GM12878 (cell line): ENCODE results near the gene NAP1L4. TPM values are rescaled to one million over a fixed set of nuclear protein-coding genes. Genes with fewer than 3 reads are reported as not detected.

Experiments
- ATAC-seq: fragments of 200-7000 bp; cut with Tn5 transposase; 3 replicates; pipeline ENCODE4 v1.9.1; 2020; ENCODE audit warnings: mild to moderate bottlenecking, moderate library complexity
- BruUV-seq: library from RNA; stranded (reverse); fragments of 400-500 nt; replicated peaks from 2 replicates; lab custom pipeline; 2021; lab: Mats Ljungman, UMichigan
- CTCF ChIA-PET: fragments of 300-600 bp; sonication (Branson Sonifier 250); formaldehyde crosslinking; extraction: SDS; loops from one replicate; lab custom pipeline; 2021; ENCODE audit warnings: inconsistent platforms; lab: Yijun Ruan, JAX
- POLR2A ChIA-PET: fragments of 350-600 bp; formaldehyde crosslinking; extraction: SDS; loops from one replicate; lab custom pipeline; 2021; ENCODE audit warnings: inconsistent platforms; lab: Charles Lee
- RAD21 ChIA-PET: fragments of 300-600 bp; sonication (Branson Sonifier 250); formaldehyde crosslinking; loops from one replicate; lab custom pipeline; 2023; ENCODE audit warnings: antibody characterized with exemption; ENCODE audit not compliant: unreplicated experiment; lab: Charles Lee
- SMC1A ChIA-PET: fragments of 300-600 bp; sonication (Branson Sonifier 250); formaldehyde crosslinking; loops from one replicate; lab custom pipeline; 2023; ENCODE audit not compliant: unreplicated experiment, uncharacterized antibody; lab: Charles Lee
- DNase-seq: peaks from one replicate; pipeline ENCODE4 v3.0.0-alpha.2; 2011; ENCODE audit warnings: low read depth, low spot score
- FAIRE-seq: peaks from 3 replicates; lab custom pipeline; 2011; peaks lifted over from hg19 to GRCh38; lab: Jason Lieb, UNC
- H2AFZ ChIP-seq: 2 replicates; pipeline ENCODE4 v1.6.0; 2011; ENCODE audit warnings: low read depth, low read length, control low read depth; ENCODE audit not compliant: control insufficient read depth
- H3K27ac ChIP-seq: 2 replicates; pipeline ENCODE4 v1.5.1; 2011; ENCODE audit warnings: control low read depth; ENCODE audit not compliant: control insufficient read depth, insufficient read depth
- H3K27me3 ChIP-seq, 2 experiments: replicated peaks in 1 of 2; 2 replicates each; pipeline versions ENCODE4 v1.6.0 to v1.6.1; 2011; ENCODE audit warnings: low read length in 1 of 2; ENCODE audit not compliant: control insufficient read depth in 2 of 2, insufficient read depth in 2 of 2
- H3K36me3 ChIP-seq, 2 experiments: 2 replicates each; pipeline ENCODE4 v1.5.1; 2011; ENCODE audit warnings: low read length in 1 of 2; ENCODE audit not compliant: control insufficient read depth in 2 of 2, insufficient read depth in 2 of 2
- H3K4me1 ChIP-seq: 2 replicates; pipeline ENCODE4 v1.6.1; 2011; ENCODE audit warnings: mild to moderate bottlenecking, low read length, moderate library complexity, mixed read lengths; ENCODE audit not compliant: control insufficient read depth, insufficient read depth
- H3K4me2 ChIP-seq: 2 replicates; pipeline ENCODE4 v1.6.0; 2011; ENCODE audit warnings: control low read depth; ENCODE audit not compliant: control insufficient read depth, insufficient read depth
- H3K4me3 ChIP-seq: fragments of 200-600 bp; sonication (generic); 2 replicates; pipeline ENCODE4 v1.5.1; 2016
- H3K79me2 ChIP-seq: 2 replicates; pipeline ENCODE4 v1.6.0; 2011; ENCODE audit warnings: low read length; ENCODE audit not compliant: control insufficient read depth, insufficient read depth
- H3K9ac ChIP-seq: 2 replicates; pipeline ENCODE4 v1.8.0; 2011; ENCODE audit warnings: low read length, control low read depth, mixed read lengths; ENCODE audit not compliant: control insufficient read depth, insufficient read depth
- H3K9me3 ChIP-seq: replicated peaks from 3 replicates; pipeline ENCODE4 v1.5.1; 2011; ENCODE audit warnings: mild to moderate bottlenecking, low read length; ENCODE audit not compliant: control insufficient read depth, insufficient read depth
- H4K20me1 ChIP-seq: 2 replicates; pipeline ENCODE4 v1.6.0; 2011; ENCODE audit not compliant: control insufficient read depth, insufficient read depth
- HCFC1 ChIP-seq: fragments of 150-350 bp; IDR thresholded peaks from 2 replicates; pipeline ENCODE4 v1.6.1; 2014; ENCODE audit warnings: low read length
- IRF3 ChIP-seq: fragments of 450-650 bp; IDR thresholded peaks from 2 replicates; pipeline ENCODE4 v1.6.1; 2014; ENCODE audit warnings: mild to moderate bottlenecking
- PBX3 ChIP-seq: IDR thresholded peaks from 2 replicates; pipeline ENCODE4 v1.6.1; 2011; ENCODE audit warnings: mild to moderate bottlenecking, low read depth, low read length, moderate library complexity; ENCODE audit not compliant: insufficient replicate concordance
- PML ChIP-seq: IDR thresholded peaks from 2 replicates; pipeline ENCODE4 v1.6.1; 2012; ENCODE audit warnings: low read length, inconsistent platforms
- PRDM15 ChIP-seq: fragments of 450-650 bp; formaldehyde crosslinking; IDR thresholded peaks from 2 replicates; pipeline ENCODE4 v1.4.0; 2020; ENCODE audit warnings: mild to moderate bottlenecking, moderate library complexity
- RUNX3 ChIP-seq: IDR thresholded peaks from 2 replicates; pipeline ENCODE4 v1.6.1; 2012; ENCODE audit warnings: low read length, inconsistent platforms
- SREBF1 ChIP-seq: IDR thresholded peaks from 2 replicates; pipeline ENCODE4 v1.6.1; 2012; ENCODE audit warnings: mild to moderate bottlenecking, low read length
- ZBTB4 ChIP-seq: fragments of 450-650 bp; formaldehyde crosslinking; IDR thresholded peaks from 2 replicates; pipeline ENCODE4 v1.4.0; 2022; ENCODE audit warnings: mild to moderate bottlenecking, moderate library complexity
- WGBS: methylation state at CpG from one replicate; pipeline ENCODE4 v1.1.6; 2016; ENCODE audit warnings: low lambda C conversion rate; ENCODE audit not compliant: insufficient replicate concordance, insufficient coverage; ENCODE audit errors: missing lambda C conversion rate; 5-methylcytosine and 5-hydroxymethylcytosine counted together
- in situ Hi-C: fragments of 300-500 bp; cut with MboI; formaldehyde crosslinking; loops from 9 replicates; pipeline ENCODE4 v1.14.3; 2018; ENCODE audit warnings: mixed read lengths
- intact Hi-C: fragments of 100-400 bp; cut with micrococcal nuclease; formaldehyde crosslinking; loops from one replicate; pipeline ENCODE4 v1.14.2; 2022; ENCODE audit not compliant: unreplicated experiment
- polyA plus RNA-seq, 11 experiments: library from polyadenylated mRNA; depleted of rRNA in 4 of 11; unstranded in 6 of 11; stranded (reverse) in 5 of 11; fragments of >200 nt; fragmentation: Nextera tagmentation in 4 of 11; fragmentation: Illumina TruSeq in 1 of 11; extraction: Ambion mirVana in 4 of 11; extraction: Trizol in 1 of 11; gene quantifications; 1 replicate in 1 of 11; 2 replicates in 10 of 11; pipeline versions ENCODE4 v1.2.1 to v1.2.3, GENCODE V29; 2011 to 2016; ENCODE audit warnings: inconsistent platforms in 2 of 11, missing spikeins in 2 of 11, low read depth in 1 of 11
- total RNA-seq, 4 experiments: library from RNA; depleted of rRNA in 3 of 4; stranded (reverse); fragments of >200 nt in 3 of 4; fragmentation: Illumina TruSeq in 1 of 4; extraction: Trizol in 1 of 4; gene quantifications; 2 replicates each; pipeline versions ENCODE4 v1.2.1 to v1.2.3, GENCODE V29; 2013 to 2021
- TF ChIP-seq, protein P1 (sequence below): fragments of 450-650 bp; IDR thresholded peaks from 2 replicates; pipeline ENCODE4 v1.6.1; 2016; ENCODE audit warnings: mild to moderate bottlenecking, moderate library complexity, borderline replicate concordance

NAP1L4 gene
- total and polyA plus RNA-seq, 10 of the 15 experiments (the other 5 are each of a cell fraction or from before 2014, with no cell fraction given): 24.8 to 198 (median 114) TPM

DNA sequence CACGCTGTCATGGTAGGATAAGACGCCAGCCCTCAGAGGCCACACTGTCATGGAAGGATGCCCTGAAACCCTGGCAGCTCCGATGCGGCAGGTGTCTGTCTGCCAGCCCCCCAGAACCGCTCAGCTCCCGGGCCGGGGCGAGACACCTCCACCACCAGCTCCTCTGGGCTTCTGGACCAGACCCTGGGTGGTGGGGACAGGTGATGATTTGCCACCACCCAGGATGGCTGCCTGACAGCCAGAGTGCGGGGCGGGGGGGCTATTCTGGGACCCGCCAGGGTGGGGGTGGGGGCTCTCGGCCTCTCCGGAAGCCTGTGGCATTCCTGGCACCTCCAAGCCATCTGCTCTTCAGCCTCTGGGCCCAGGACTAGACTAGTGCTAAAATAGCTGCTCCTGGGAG is 72.3 kb downstream of the NAP1L4 start (continued):
- no peak for TF ChIP-seq IRF3
- no peak for TF ChIP-seq ZBTB4 (CRISPR knock-in tag)
- no peak for TF ChIP-seq PBX3

DNA sequence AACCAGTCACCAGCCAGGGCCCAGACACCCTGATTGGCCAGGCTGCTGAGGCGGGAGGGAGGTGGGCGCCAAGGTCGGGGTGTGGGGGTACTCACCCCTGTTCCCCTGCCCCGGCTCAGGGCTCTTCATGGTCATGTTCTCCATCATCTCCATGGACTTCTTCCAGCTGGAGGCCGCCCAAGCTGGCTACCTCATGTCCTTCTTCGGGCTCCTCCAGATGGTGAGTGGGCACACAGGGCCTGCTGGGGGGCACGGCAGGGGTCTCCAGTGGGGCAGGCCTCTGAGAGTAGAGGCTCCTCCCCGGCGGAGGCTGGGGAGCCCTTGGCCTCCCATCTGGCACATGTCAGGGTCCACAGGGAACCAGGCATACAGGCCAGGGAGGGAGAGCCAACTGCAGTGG is 72.9 kb downstream of the NAP1L4 start:
- Histone ChIP-seq H3K9ac (no peak overlapping the region), H3K27ac (no peak overlapping the region), H3K4me2 (no peak overlapping the region), H3K4me1 (no peaks in the 10 kb centered on the region), H3K36me3 (no peaks in the 10 kb centered on the region), H4K20me1 (no peaks in the 10 kb centered on the region), H3K4me3 (no peak overlapping the region), H3K9me3 (no peaks in the 10 kb centered on the region), H3K79me2 (no peaks in the 10 kb centered on the region), H2AFZ (no peak overlapping the region), H3K27me3 (no peaks in the 10 kb centered on the region)
- no peak for ATAC-seq
- DNase-seq: no peak
- ChIA-PET SMC1A (no interaction called here), CTCF (interaction anchor here (1.8 kb wide), 1 partner anchor 10 kb away, joined by 6 read pairs; the partner anchor contains the start of gene PHLDA2), POLR2A (no interaction called here), RAD21 (no interaction called here)
- intact Hi-C loops (no loop called here), in situ Hi-C loops (no loop called here)
- no peak for FAIRE-seq
- 19% methylated on average over 9 of the region's 9 CpGs for WGBS
- no TSS peak for BruUV-seq
- TF ChIP-seq PML: no peak
- TF ChIP-seq RUNX3: no peak
- TF ChIP-seq HCFC1: no peak
- TF ChIP-seq, protein P1, sequence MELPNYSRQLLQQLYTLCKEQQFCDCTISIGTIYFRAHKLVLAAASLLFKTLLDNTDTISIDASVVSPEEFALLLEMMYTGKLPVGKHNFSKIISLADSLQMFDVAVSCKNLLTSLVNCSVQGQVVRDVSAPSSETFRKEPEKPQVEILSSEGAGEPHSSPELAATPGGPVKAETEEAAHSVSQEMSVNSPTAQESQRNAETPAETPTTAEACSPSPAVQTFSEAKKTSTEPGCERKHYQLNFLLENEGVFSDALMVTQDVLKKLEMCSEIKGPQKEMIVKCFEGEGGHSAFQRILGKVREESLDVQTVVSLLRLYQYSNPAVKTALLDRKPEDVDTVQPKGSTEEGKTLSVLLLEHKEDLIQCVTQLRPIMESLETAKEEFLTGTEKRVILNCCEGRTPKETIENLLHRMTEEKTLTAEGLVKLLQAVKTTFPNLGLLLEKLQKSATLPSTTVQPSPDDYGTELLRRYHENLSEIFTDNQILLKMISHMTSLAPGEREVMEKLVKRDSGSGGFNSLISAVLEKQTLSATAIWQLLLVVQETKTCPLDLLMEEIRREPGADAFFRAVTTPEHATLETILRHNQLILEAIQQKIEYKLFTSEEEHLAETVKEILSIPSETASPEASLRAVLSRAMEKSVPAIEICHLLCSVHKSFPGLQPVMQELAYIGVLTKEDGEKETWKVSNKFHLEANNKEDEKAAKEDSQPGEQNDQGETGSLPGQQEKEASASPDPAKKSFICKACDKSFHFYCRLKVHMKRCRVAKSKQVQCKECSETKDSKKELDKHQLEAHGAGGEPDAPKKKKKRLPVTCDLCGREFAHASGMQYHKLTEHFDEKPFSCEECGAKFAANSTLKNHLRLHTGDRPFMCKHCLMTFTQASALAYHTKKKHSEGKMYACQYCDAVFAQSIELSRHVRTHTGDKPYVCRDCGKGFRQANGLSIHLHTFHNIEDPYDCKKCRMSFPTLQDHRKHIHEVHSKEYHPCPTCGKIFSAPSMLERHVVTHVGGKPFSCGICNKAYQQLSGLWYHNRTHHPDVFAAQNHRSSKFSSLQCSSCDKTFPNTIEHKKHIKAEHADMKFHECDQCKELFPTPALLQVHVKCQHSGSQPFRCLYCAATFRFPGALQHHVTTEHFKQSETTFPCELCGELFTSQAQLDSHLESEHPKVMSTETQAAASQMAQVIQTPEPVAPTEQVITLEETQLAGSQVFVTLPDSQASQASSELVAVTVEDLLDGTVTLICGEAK: no peak
- no peak for TF ChIP-seq PRDM15 (CRISPR knock-in tag)
- no peak for TF ChIP-seq SREBF1
